HUES6 (cell line): ENCODE data around the gene CNOT4.
"Not testable (repeated sequence)": the region's sequence is repeated elsewhere in the genome, so short reads cannot be mapped to it uniquely, and the experiment has no call there.

ENCODE experiments used
- H3K27ac ChIP-seq: 2 replicates; pipeline ENCODE4 v1.7.0; 2013; ENCODE audit warnings: low read depth, mild to moderate bottlenecking, low read length, inconsistent platforms
- H3K27me3 ChIP-seq: 2 replicates; pipeline ENCODE4 v1.6.1; 2013; ENCODE audit warnings: low read length; ENCODE audit not compliant: control insufficient read depth, insufficient read depth
- H3K36me3 ChIP-seq: 2 replicates; pipeline ENCODE4 v1.6.1; 2013; ENCODE audit warnings: low read length; ENCODE audit not compliant: control insufficient read depth, insufficient read depth
- H3K4me1 ChIP-seq: 2 replicates; pipeline ENCODE4 v1.6.1; 2013; ENCODE audit warnings: low read length; ENCODE audit not compliant: control insufficient read depth, insufficient read depth
- H3K4me3 ChIP-seq: 2 replicates; pipeline ENCODE4 v1.5.1; 2013; ENCODE audit warnings: low read depth, low read length
- H3K9ac ChIP-seq: one replicate; pipeline ENCODE4 v1.6.1; 2013; ENCODE audit warnings: mild to moderate bottlenecking, low read length
- H3K9me3 ChIP-seq: 2 replicates; pipeline ENCODE4 v1.6.1; 2013; ENCODE audit warnings: low read depth, low read length; ENCODE audit not compliant: control insufficient read depth, insufficient read depth

Gene CNOT4

GRCh38 chr7:135365721-135366120 is 144.2 kb downstream of the CNOT4 start:
- no peaks in the 10 kb centered on the region for H3K27me3 ChIP-seq
- H3K4me1 ChIP-seq: no peaks in the 10 kb centered on the region
- no peak overlapping the region for H3K9ac ChIP-seq
- 0 out of 2 replicates have a peak, but pooled peaks cover 2% of the 10 kb centered on the region for H3K9me3 ChIP-seq
- 0 out of 2 replicates have a peak, but pooled peaks cover 2% of the 10 kb centered on the region for H3K36me3 ChIP-seq
- H3K4me3 ChIP-seq: no peak overlapping the region
- no peak overlapping the region for H3K27ac ChIP-seq

DNA sequence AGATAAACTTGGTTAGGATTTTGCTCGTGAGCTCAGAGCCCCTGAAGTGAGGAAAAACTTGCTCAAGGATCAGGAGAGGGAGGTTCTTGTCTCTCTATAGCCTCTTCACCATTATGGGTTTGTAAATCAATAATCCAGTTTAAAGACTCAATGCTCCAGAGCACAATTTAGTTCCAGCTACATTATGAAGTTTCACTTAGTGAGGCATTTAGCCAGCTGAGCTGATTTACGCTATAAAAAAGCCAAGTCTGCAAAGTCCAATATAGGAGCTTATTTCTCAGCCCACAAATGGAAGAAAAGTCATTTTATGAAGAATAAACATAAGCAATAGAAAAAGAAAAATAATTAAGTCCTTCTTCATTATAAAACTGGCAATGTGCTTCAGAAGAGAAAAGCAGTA is 145.7 kb downstream of the CNOT4 start:
- no peak overlapping the region for H3K4me3 ChIP-seq

DNA sequence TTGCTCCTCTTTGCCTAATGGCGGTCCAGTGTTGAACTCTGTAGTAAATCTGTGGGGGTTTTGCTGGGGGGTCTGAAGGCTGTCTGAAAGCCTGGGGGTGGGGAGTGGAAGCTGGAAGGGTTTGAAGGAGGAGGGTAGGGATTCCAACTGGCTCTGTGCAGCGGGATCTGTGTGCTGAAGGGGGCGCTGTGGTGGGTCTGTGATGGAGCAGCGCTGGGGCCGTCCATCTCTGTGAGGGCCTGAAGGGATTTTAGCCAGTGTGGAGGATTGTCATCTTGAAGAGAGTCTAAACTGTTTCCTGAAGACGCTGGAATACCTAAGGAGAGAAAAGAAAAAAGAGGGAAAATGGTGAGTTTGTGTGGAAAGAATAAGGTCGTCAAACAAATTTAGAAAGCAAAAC is 147.0 kb downstream of the CNOT4 start:
- no peaks in the 10 kb centered on the region for H3K27me3 ChIP-seq
- H3K27ac ChIP-seq: no peak overlapping the region
- H3K9me3 ChIP-seq: 0 out of 2 replicates have a peak, but pooled peaks cover 2% of the 10 kb centered on the region
- no peak overlapping the region for H3K9ac ChIP-seq
- H3K4me1 ChIP-seq: no peaks in the 10 kb centered on the region
- 0 out of 2 replicates have a peak, but pooled peaks cover 2% of the 10 kb centered on the region for H3K36me3 ChIP-seq
- no peak overlapping the region for H3K4me3 ChIP-seq

More for the DNA sequence above, 145.7 kb downstream of the CNOT4 start:
- 0 out of 2 replicates have a peak, but pooled peaks cover 2% of the 10 kb centered on the region for H3K9me3 ChIP-seq
- no peak overlapping the region for H3K27ac ChIP-seq
- H3K27me3 ChIP-seq: no peaks in the 10 kb centered on the region
- 0 out of 2 replicates have a peak, but pooled peaks cover 2% of the 10 kb centered on the region for H3K36me3 ChIP-seq
- no peaks in the 10 kb centered on the region for H3K4me1 ChIP-seq
- no peak overlapping the region for H3K9ac ChIP-seq

DNA sequence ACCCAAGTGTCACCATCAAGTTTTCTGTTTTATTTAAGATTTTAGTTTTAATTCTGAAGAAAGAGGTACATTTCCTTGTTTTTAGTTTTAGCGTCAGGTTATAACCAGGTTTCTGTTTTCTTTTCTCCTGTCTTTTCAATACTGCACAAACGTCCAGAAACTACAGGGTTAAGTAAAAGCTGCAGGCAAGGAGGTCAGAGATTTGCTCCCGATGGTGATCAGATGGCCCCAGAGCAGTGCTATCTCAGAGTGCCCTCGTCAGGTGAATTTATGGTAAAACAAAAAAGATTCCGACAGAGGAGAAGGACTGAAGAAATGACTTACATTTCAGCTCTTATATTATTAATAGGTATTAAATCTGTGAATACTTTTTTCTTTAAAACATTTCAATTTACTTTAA is 148.1 kb downstream of the CNOT4 start:
- Histone ChIP-seq H3K9me3 (0 out of 2 replicates have a peak, but pooled peaks cover 2% of the 10 kb centered on the region), H3K4me1 (no peaks in the 10 kb centered on the region), H3K27me3 (no peaks in the 10 kb centered on the region), H3K27ac (no peak overlapping the region), H3K4me3 (no peak overlapping the region), H3K36me3 (0 out of 2 replicates have a peak, but pooled peaks cover 2% of the 10 kb centered on the region), H3K9ac (no peak overlapping the region)

- Histone ChIP-seq H3K36me3 (0 out of 2 replicates have a peak, but pooled peaks cover 2% of the 10 kb centered on the region), H3K4me1 (peaks cover 7% of the 10 kb centered on the region; the same call in 1 of the 2 replicates), H3K9ac (no peak overlapping the region), H3K27me3 (no peaks in the 10 kb centered on the region), H3K4me3 (no peak overlapping the region), H3K9me3 (0 out of 2 replicates have a peak, but pooled peaks cover 2% of the 10 kb centered on the region), H3K27ac (no peak overlapping the region)
Measured at GRCh38 chr7:135359615-135360014, 150.3 kb downstream of the CNOT4 start.

- no peak overlapping the region for H3K4me3 ChIP-seq
- no peaks in the 10 kb centered on the region for H3K9me3 ChIP-seq
- no peaks in the 10 kb centered on the region for H3K36me3 ChIP-seq
Measured at GRCh38 chr7:135355377-135356048, 154.4 kb downstream of the CNOT4 start.

GRCh38 chr7:135353832-135354231 is 156.1 kb downstream of the CNOT4 start:
- Histone ChIP-seq H3K9me3 (no peaks in the 10 kb centered on the region), H3K27ac (no peak overlapping the region), H3K4me1 (peaks cover 7% of the 10 kb centered on the region; the same call in 1 of the 2 replicates), H3K27me3 (no peaks in the 10 kb centered on the region), H3K9ac (no peak overlapping the region), H3K4me3 (no peak overlapping the region), H3K36me3 (no peaks in the 10 kb centered on the region)

More at GRCh38 chr7:135355377-135356048, 154.4 kb downstream of the CNOT4 start:
- H3K27me3 ChIP-seq: no peaks in the 10 kb centered on the region
- no peak overlapping the region for H3K27ac ChIP-seq
- H3K4me1 ChIP-seq: peaks cover 7% of the 10 kb centered on the region; the same call in 1 of the 2 replicates
- H3K9ac ChIP-seq: no peak overlapping the region

DNA sequence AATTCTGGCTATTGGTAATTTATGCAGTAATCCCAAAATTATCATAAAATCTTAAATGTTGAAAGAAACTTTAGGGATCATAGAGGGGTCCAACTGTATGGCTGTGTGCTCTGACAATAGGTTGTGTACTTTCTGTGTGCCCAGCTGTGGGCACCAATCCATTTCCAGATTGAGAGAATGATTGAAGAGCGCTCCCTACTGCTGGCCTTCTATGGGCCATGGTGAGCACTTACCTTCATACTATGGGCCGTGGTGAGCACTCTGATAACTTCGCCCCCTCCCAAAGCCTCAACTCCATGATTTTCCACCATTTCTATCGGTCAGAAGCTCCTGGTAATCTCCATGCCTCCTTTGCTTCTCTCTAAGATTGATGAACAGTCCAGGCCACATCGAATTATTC is 157.6 kb downstream of the CNOT4 start:
- H3K27me3 ChIP-seq: no peaks in the 10 kb centered on the region
- no peaks in the 10 kb centered on the region for H3K9me3 ChIP-seq
- H3K4me1 ChIP-seq: peaks cover 7% of the 10 kb centered on the region; the same call in 1 of the 2 replicates
- H3K4me3 ChIP-seq: no peak overlapping the region
- H3K9ac ChIP-seq: no peak overlapping the region
- no peak overlapping the region for H3K27ac ChIP-seq
- H3K36me3 ChIP-seq: no peaks in the 10 kb centered on the region

DNA sequence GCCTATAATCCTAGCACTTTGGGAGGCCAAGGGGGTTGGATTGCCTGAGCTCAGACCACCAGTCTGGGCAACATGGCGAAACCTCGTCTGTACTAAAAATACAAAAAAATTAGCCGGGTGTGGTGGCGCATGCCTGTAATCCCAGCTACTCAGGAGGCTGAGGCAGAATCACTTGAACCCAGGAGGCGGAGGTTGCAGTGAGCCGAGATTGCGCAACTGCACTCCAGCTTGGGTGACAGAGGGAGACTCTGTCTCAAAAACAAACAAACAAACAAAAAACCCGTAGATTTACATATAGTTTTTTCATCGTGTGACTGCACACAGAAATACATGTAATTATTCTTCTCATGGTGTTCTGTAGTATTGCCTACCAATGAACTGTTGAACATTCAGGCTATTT is 158.8 kb downstream of the CNOT4 start:
- H3K4me3 ChIP-seq, H3K27ac ChIP-seq, H3K36me3 ChIP-seq, H3K4me1 ChIP-seq, H3K27me3 ChIP-seq, H3K9ac ChIP-seq, H3K9me3 ChIP-seq: not testable (repeated sequence)

DNA sequence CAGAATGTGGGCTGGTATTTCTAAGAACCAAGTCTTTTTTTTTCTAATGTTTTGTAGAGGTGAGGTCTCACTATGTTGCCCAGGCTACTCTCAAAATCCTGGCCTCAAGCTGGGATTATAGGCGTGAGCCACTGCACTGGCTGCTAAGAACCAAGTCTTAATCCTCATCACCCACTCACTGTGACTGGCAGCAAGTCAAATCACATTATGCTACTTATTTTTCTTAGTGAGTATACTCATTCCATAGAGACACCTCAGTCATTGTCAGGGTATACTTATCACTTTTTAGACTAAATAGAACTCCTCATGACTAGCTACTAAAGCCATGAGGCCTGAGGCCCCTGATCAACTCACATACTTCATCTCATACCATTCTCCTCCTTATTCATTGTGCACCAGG is 160.2 kb downstream of the CNOT4 start:
- Histone ChIP-seq H3K9me3 (no peaks in the 10 kb centered on the region), H3K4me1 (no peaks in the 10 kb centered on the region), H3K27ac (no peak overlapping the region), H3K9ac (no peak overlapping the region), H3K4me3 (no peak overlapping the region), H3K36me3 (no peaks in the 10 kb centered on the region), H3K27me3 (no peaks in the 10 kb centered on the region; the same call in 1 of the 2 replicates)

GRCh38 chr7:135348493-135348892 is 161.4 kb downstream of the CNOT4 start:
- Histone ChIP-seq H3K4me1 (no peaks in the 10 kb centered on the region), H3K9ac (no peak overlapping the region), H3K36me3 (no peaks in the 10 kb centered on the region), H3K4me3 (no peak overlapping the region), H3K27ac (no peak overlapping the region), H3K27me3 (no peaks in the 10 kb centered on the region; the same call in 1 of the 2 replicates), H3K9me3 (no peaks in the 10 kb centered on the region)
